ENCODE results near the gene APBB2.
"Not testable (repeated sequence)": the region's sequence is repeated elsewhere in the genome, so short reads cannot be mapped to it uniquely, and the experiment has no call there.

APBB2 gene

GRCh38 chr4:41052287-41052686, 162.1 kb downstream of the APBB2 start:
- no peak overlapping the region for H3K4me3 ChIP-seq (ENCODE audit: low read depth, low read length)
- no peak for TF ChIP-seq CTCF (IDR thresholded peaks at IDR 0.05; ENCODE audit: insufficient read depth, low read depth, low read length, missing control alignments)

GRCh38 chr4:41050880-41051775, 163.2 kb downstream of the APBB2 start:
- no peak for TF ChIP-seq CTCF (IDR thresholded peaks at IDR 0.05; ENCODE audit: insufficient read depth, low read depth, low read length, missing control alignments)
- DNase-seq (ENCODE audit: low read depth) = no peak
- no peak overlapping the region for H3K4me3 ChIP-seq (ENCODE audit: low read depth, low read length)

More at GRCh38 chr4:41052287-41052686, 162.1 kb downstream of the APBB2 start:
- DNase-seq (ENCODE audit: low read depth) = no peak

GRCh38 chr4:41050116-41050515, 164.2 kb downstream of the APBB2 start:
- no peak for TF ChIP-seq CTCF (IDR thresholded peaks at IDR 0.05; ENCODE audit: insufficient read depth, low read depth, low read length, missing control alignments)
- no peak overlapping the region for H3K4me3 ChIP-seq (ENCODE audit: low read depth, low read length)
- no peak for DNase-seq (ENCODE audit: low read depth)

DNA sequence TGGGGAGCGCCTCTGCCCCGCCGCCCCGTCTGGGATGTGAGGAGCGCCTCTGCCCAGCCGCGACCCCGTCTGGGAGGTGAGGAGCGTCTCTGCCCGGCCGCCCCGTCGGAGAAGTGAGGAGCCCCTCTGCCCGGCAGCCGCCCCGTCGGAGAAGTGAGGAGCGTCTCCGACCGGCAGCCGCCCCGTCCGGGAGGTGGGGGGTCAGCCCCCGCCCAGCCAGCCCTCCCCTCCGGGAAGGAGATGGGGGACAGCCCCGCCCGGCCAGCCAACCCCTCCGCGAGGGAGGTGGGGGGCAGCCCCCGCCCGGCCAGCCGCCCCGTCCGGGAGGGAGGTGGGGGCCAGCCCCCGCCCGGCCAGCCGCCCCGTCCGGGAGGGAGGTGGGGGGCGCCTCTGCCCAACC, 165.2 kb downstream of the APBB2 start:
- H3K4me3 ChIP-seq (ENCODE audit: low read depth, low read length); DNase-seq (ENCODE audit: low read depth): not testable (repeated sequence)

- no peak for DNase-seq (ENCODE audit: low read depth)
Measured at GRCh38 chr4:41044791-41045190, 169.6 kb downstream of the APBB2 start.

GRCh38 chr4:41044165-41044564, 170.2 kb downstream of the APBB2 start:
- TF ChIP-seq CTCF (IDR thresholded peaks at IDR 0.05; ENCODE audit: insufficient read depth, low read depth, low read length, missing control alignments) = no peak
- H3K4me3 ChIP-seq (ENCODE audit: low read depth, low read length) = no peak overlapping the region
- DNase-seq (ENCODE audit: low read depth) = no peak

More at GRCh38 chr4:41044791-41045190, 169.6 kb downstream of the APBB2 start:
- no peak for TF ChIP-seq CTCF (IDR thresholded peaks at IDR 0.05; ENCODE audit: insufficient read depth, low read depth, low read length, missing control alignments)
- no peak overlapping the region for H3K4me3 ChIP-seq (ENCODE audit: low read depth, low read length)

GRCh38 chr4:41043465-41043864, 170.9 kb downstream of the APBB2 start:
- no peak for TF ChIP-seq CTCF (IDR thresholded peaks at IDR 0.05; ENCODE audit: insufficient read depth, low read depth, low read length, missing control alignments)
- DNase-seq (ENCODE audit: low read depth) = no peak
- H3K4me3 ChIP-seq (ENCODE audit: low read depth, low read length) = no peak overlapping the region

All from GM12865 (cell line).